SJCRH30 (cell line): ENCODE data around the gene ILK. TPM values are rescaled to one million over a fixed set of nuclear protein-coding genes. Genes with fewer than 3 reads are reported as not detected.

ENCODE experiments used
- DNase-seq, 2 experiments: peaks; one replicate each; pipeline ENCODE4 v3.0.0-alpha.2; 2015 to 2020
- H3K27ac ChIP-seq: fragments of 250-450 bp; sonication (Bioruptor Pico); 2 replicates; pipeline ENCODE4 v1.5.1; 2020; ENCODE audit warnings: mild to moderate bottlenecking, moderate library complexity
- H3K27me3 ChIP-seq: fragments of 250-450 bp; sonication (Bioruptor Pico); 2 replicates; pipeline ENCODE4 v1.5.1; 2020; ENCODE audit warnings: mild to moderate bottlenecking, moderate library complexity
- H3K36me3 ChIP-seq: fragments of 250-450 bp; sonication (Bioruptor Pico); 2 replicates; pipeline ENCODE4 v1.5.1; 2020; ENCODE audit warnings: mild to moderate bottlenecking, moderate library complexity
- H3K4me1 ChIP-seq: fragments of 250-450 bp; sonication (Bioruptor Pico); 2 replicates; pipeline ENCODE4 v1.5.1; 2020; ENCODE audit warnings: mild to moderate bottlenecking, moderate library complexity
- H3K4me3 ChIP-seq: fragments of 250-450 bp; sonication (Bioruptor Pico); 2 replicates; pipeline ENCODE4 v1.5.1; 2020; ENCODE audit warnings: mild to moderate bottlenecking, moderate library complexity
- H3K9me3 ChIP-seq: fragments of 250-450 bp; sonication (Bioruptor Pico); replicated peaks from 2 replicates; pipeline ENCODE4 v1.5.1; 2020; ENCODE audit warnings: mild to moderate bottlenecking, moderate library complexity
- total RNA-seq: library from RNA; depleted of rRNA; stranded (reverse); fragments of >200 nt; shearing (Covaris generic); gene quantifications from 2 replicates; pipeline ENCODE4 v1.2.3, GENCODE V29; 2014; rRNA removed

Gene ILK
- total RNA-seq, result 73.7 and 81.4 TPM in 2 replicates

DNA sequence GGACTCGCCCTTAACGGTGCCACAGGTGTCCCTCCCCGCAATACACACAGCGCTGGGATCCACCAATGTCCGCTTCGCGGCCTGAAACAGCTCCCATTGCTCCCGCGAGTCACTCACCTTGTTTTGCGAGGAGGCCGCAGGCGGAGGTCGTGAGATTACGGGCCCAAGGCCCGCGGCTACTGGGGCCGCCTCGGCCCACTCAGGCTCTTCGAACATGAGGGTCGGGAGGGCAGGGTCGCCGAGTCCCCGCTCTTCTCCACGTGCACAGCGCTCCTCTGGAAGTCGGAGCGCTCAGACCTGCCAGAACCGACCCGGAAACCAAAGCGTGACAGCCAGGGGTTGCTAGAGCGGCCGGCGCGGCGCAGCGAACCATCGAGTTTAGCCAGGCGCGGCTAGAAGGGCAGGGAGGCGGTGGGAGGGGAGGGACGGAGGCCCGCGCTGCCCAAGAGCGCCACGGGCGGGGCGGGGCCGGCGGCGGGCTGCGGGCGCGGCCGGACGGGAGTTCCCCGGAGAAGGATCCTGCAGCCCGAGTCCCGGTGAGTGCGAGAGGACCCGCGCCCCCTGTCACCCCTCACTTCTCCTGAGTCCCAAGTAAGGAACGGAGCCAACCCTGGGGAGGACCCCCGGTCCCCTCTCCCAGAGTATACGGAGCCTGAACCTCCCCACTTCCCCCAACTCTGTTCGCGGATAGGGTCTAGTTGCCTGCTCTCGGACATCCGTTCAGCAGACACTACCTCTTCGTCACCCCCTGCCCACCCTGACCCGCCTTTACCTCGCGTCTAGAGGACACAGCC lies at the start of gene ILK, which contains the start of gene RRP8:
TSS of gene ILK (plus strand) at position 488 of the 794 bp plus-strand sequence. CDS start 498 bp downstream, outside the sequence.
TSS of gene RRP8 (minus strand) at position 330 of the 794 bp plus-strand sequence. CDS start at position 216, 114 bp downstream.
- Histone ChIP-seq H3K27ac (peak within 1 kb of the TSS; percentile 52), H3K36me3 (peaks cover 23% of the 10 kb centered on the region), H3K27me3 (no peaks in the 10 kb centered on the region), H3K4me3 (peak within 1 kb of the TSS; percentile 96), H3K9me3 (no peaks in the 10 kb centered on the region), H3K4me1 (peaks cover 21% of the 10 kb centered on the region)
- peak; percentile 84 to 89 for DNase-seq

DNA sequence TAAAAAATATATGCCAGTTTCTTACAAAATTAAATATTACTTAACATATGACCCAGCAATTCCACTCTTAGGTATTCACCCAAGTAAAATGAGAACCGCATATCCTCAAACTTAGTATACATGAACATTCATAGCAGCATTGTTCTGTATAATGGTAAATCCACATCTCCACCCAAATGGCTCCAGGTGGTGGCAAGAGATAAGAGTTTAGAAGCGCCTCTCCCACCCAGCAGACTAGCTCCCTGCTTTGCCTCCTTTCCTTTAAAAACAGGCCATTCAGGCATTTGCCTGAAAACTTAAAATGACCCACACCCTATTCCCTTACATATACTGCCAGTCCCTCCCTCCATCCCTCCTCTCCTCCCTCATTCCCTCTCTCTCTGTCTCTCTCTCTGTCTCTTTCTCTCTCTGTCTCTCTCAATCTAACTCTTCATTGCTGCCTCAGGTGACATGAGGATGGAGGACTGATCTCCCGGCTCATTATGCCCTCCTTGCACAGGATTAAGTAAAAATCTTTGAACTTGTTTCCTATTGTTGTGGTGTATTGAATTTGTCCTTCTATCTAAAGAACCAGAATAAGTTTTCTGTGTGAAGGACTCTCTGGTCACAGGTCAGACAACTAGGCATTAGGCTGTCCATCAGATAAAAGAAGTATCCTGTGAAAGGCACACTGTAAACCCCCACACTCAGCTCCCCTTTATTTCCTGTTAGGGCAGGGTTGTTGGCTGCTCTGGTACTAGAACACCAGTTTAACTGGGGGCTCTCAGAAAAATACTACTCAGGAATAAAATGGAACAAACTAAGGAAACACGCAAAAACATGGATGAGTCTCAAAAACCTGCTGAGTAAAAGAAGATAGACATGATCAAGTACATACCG lies 48.5 kb upstream of the ILK start:
- Histone ChIP-seq H3K4me3 (no peak overlapping the region), H3K4me1 (no peaks in the 10 kb centered on the region), H3K27me3 (no peaks in the 10 kb centered on the region), H3K36me3 (no peaks in the 10 kb centered on the region), H3K9me3 (no peaks in the 10 kb centered on the region), H3K27ac (no peak overlapping the region)
- DNase-seq, result no peak

DNA sequence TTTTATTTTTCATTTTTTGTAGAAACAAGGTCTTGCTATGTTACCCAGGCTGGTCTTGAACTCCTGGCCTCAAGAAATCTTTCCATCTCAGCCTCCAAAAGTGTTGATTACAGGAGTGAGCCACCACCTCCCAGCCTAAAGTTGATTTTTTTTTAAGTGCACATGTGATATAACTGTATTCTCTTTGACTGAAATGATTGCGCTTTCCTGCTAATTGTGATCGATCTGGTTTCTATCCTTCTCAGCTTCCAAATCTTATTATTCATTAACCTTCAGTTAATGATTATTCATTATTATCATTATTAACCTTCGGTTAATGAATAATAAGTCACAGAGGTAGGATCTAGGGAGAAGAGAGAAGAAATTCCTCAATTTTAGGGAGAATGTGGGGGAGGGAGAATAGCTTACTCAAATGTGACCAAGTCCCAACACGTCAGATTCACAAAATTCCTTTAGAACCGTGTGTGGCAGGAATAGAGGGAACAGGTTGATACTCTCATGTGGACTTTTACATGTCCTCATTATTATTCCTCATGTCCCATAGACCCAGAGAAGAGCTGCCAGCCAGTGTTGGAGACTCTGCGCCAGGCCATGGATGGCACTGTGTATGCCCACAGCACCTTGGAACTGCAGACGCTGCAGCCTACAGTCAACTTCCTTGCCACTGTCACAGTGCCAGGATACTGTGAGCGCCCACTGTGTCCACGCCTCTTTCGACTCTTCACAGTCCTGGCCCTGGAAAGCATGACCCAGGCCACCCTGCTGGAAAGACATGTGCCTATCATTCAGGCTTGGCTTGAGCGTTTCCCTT lies 47.2 kb upstream of the ILK start:
- Histone ChIP-seq H3K27me3 (no peaks in the 10 kb centered on the region), H3K27ac (no peak overlapping the region), H3K4me3 (no peak overlapping the region), H3K36me3 (no peaks in the 10 kb centered on the region), H3K9me3 (no peaks in the 10 kb centered on the region), H3K4me1 (no peaks in the 10 kb centered on the region)
- no peak for DNase-seq

DNA sequence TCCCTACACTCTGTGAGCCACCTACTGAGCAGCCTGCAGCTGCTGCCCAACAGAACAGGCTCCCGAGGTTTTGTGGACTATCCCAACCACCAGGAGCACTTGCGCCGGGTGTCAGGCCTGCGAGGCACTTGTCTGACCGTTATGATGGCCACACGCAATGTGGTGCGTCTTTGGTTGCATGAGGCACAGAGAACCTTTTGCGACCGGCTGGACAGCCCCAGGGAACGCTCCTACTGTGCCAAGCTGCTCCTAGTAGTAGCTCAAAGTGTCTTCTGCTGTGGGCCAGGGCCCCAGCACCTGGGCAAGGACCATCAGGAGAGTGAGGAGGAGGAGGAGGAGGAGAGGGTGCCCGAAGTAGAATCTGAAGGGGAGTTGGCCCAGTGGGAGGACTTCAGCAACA lies 46.5 kb upstream of the ILK start:
- DNase-seq, result no peak
- no peak overlapping the region for H3K4me3 ChIP-seq
- H3K4me1 ChIP-seq, result no peaks in the 10 kb centered on the region

DNA sequence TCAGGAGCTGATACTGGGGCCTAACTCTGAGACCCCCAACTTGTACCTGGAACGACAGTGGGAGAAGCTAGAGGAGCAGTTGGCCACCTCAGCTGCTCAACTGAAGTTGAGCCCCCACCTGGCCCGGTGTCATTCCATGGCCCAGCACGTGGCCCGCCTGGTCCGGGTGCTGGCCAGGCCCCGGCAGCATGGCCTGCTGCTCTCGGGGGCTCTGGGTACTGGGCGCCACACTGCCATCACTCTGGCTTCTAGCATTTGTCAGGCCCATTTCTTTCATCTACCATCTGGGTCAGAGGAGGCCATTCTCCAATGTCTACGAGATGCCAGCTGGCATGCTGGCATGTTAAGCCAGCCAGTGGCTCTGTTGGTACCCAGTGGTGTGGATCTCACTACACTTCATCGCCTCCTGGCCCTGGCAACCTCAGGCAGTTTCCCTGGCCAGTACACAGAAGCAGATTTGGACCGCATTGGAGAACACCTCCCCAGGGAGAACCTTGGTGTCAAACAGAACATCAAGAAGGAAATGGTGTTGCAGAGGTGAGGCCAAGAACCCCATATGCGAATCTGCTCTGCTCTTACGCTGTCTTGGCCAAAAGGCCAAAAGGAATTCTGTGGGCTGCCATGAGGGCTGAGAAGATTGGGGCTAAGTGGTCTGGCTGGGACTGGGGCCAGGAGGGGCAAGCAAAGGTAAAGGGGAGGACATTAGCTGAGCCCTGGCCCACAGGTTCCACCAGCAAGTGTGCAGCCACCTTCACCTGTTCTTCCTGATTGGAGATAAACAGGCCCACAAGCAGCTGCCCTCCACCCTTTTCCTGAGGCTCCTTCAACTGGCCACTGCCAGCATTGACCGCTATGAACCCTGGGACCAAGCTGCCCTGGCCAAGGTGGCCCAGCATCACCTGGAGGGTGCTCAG lies 45.6 kb upstream of the ILK start:
- Histone ChIP-seq H3K36me3 (no peaks in the 10 kb centered on the region), H3K9me3 (no peaks in the 10 kb centered on the region), H3K4me1 (no peaks in the 10 kb centered on the region), H3K27me3 (no peaks in the 10 kb centered on the region), H3K4me3 (no peak overlapping the region), H3K27ac (no peak overlapping the region)
- DNase-seq, result no peak

More for the DNA sequence above, 46.5 kb upstream of the ILK start:
- Histone ChIP-seq H3K9me3 (no peaks in the 10 kb centered on the region), H3K27me3 (no peaks in the 10 kb centered on the region), H3K27ac (no peak overlapping the region), H3K36me3 (no peaks in the 10 kb centered on the region)

DNA sequence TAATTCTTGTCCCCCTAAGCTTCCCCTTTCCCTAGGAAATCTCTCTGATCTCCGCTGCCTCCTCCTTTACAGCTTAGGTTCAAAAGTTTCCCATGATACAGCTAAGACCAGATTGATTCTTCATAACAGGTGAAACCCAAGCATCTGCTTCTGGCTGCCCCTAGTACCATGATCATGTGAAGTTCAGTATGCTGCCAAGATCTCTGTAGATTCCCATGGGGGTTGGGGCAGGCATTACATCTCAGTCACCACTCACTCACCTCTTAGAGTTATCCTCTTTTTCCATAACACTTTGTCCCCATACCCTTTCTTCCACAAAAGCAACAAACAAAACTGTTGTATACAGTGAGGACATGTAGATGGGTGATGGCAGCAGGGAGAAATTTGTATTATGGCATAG lies 44.2 kb upstream of the ILK start:
- no peaks in the 10 kb centered on the region for H3K4me1 ChIP-seq
- DNase-seq, result peak in 1 of 2 experiments; percentile 41
- no peak overlapping the region for H3K27ac ChIP-seq
- no peak overlapping the region for H3K4me3 ChIP-seq
- H3K27me3 ChIP-seq, result no peaks in the 10 kb centered on the region
- H3K9me3 ChIP-seq, result no peaks in the 10 kb centered on the region
- H3K36me3 ChIP-seq, result no peaks in the 10 kb centered on the region

DNA sequence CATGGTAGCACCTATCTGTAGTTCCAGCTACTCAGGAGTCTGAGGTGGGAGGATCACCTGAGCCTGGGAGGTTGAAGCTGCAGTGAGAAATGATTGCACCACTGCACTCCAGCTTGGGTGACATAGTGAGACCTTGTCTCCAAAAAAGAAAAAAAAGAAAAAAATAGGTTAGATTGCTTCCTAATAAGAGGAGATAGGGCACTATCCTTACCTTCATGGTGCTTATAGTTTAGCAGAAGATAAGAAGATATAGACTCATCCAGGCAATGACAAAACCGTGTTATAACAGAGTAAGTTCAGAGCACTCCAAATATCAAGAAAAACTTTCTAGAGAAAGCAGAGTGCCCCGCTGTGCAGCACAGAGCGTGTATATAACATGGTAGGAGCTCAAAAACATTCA lies 42.3 kb upstream of the ILK start:
- no peaks in the 10 kb centered on the region for H3K27me3 ChIP-seq
- no peak for DNase-seq
- no peak overlapping the region for H3K4me3 ChIP-seq
- no peak overlapping the region for H3K27ac ChIP-seq
- H3K4me1 ChIP-seq, result no peaks in the 10 kb centered on the region
- no peaks in the 10 kb centered on the region for H3K36me3 ChIP-seq
- no peaks in the 10 kb centered on the region for H3K9me3 ChIP-seq

DNA sequence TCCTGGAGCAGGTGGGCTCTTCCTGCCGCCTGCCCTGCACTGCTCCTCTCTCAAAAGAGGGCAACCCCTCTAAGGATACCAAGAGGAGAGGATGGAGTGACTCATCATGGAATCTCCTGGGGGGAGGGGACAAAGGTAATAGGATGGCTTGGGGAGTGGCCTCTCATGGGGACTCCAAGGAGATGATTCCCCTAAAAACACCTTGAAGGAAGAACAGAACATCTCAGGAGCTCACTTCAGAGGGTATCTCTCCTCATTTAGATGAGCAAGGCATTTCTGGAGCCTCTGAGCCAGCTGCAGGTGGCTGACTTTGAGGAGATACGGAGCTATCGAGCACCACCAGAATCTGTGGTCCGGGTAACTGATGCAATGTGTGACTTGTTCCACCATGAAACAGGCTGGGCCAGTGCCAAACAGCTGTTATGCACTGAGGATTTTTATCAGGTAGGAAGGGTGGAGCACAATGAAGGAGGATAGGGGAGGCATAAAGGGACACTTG lies 40.4 kb upstream of the ILK start:
- H3K4me1 ChIP-seq, result no peaks in the 10 kb centered on the region
- H3K4me3 ChIP-seq, result no peak overlapping the region
- no peaks in the 10 kb centered on the region for H3K36me3 ChIP-seq
- H3K27me3 ChIP-seq, result no peaks in the 10 kb centered on the region
- H3K27ac ChIP-seq, result no peak overlapping the region
- peak in 1 of 2 experiments; percentile 20 for DNase-seq
- H3K9me3 ChIP-seq, result no peaks in the 10 kb centered on the region

DNA sequence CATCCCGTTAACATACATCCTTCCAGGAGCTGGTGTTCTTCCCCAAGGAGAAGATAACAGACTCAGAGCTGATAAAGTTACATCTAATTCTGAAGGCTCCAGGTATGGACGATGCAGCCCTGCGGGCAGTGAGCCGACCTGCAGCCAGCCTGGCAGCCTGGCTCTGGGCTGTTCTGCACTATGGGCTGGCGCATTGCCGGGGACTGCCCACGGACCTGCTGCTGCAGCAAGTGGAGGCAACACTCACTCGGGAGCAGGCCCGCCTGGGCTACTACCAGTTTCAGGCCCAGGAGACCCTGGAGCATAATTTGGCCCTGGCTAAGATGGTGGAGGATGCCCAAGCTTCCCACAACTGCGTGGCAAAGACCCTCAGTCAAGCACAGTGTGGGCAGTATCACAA lies 39.9 kb upstream of the ILK start:
- H3K4me3 ChIP-seq, result no peak overlapping the region

DNA sequence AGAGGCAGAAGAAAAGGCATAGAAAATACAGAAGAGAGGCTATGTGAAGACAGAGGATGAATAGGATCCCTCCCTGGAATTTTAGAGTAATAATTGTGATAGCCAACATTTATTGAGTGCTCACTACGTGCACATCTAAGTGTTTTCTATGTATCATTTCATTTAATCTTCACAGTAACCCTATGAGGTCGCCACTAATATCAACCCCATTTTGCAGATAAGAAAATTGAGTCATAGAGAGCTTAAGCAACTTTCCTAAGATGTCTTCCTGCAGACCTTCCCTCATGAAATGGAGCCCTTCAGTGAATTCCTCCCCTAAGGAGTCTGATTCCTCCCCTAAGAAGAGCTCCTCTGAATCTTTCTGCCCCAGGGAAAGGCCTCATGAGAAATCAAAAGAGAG lies 38.2 kb upstream of the ILK start:
- no peak for DNase-seq
- no peaks in the 10 kb centered on the region for H3K36me3 ChIP-seq
- H3K9me3 ChIP-seq, result no peaks in the 10 kb centered on the region
- H3K27ac ChIP-seq, result no peak overlapping the region
- no peaks in the 10 kb centered on the region for H3K27me3 ChIP-seq
- H3K4me3 ChIP-seq, result no peak overlapping the region
- H3K4me1 ChIP-seq, result no peaks in the 10 kb centered on the region; the same call in 1 of the 2 replicates

More for the DNA sequence above, 39.9 kb upstream of the ILK start:
- Histone ChIP-seq H3K27ac (no peak overlapping the region), H3K27me3 (no peaks in the 10 kb centered on the region), H3K4me1 (no peaks in the 10 kb centered on the region; the same call in 1 of the 2 replicates), H3K9me3 (no peaks in the 10 kb centered on the region), H3K36me3 (no peaks in the 10 kb centered on the region)
- no peak for DNase-seq

DNA sequence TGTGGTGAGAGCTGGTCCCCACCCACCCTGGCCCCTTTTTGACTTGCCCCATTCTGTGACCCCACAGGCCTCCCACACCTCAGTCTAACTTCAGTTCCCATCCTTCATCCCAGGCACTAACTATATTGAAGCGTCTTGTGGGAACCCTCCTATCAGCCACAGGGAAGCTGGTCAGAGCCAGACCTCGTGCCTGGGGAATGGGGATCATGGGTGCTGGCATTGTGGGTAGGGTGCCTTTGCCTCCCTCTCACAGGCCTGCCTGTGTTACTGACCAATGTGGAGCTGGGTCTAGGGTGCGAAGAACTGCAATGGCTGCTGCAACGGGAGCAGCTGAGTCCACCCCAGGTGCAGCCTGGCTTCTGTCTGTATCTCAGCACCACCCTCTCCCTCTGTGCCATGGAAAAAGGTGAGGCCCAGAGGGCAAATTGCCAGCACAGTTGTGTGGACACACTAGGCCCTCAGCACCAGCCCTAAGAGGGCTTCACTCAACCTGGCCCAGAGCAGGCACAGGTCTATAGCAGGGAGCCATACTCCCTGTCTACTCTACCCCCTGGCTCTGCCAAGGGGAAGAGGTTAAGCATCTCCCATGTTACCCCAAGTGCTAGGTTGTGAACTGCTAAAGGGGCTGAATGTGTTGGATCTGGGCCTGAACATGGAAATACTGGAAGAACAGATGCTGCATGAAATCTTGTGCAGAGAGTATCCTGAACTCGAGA lies 37.4 kb upstream of the ILK start:
- H3K36me3 ChIP-seq, result no peaks in the 10 kb centered on the region; the same call in 1 of the 2 replicates
- H3K9me3 ChIP-seq, result no peaks in the 10 kb centered on the region
- no peaks in the 10 kb centered on the region for H3K27me3 ChIP-seq
- no peak for DNase-seq
- H3K4me1 ChIP-seq, result no peaks in the 10 kb centered on the region; the same call in 1 of the 2 replicates
- no peak overlapping the region for H3K4me3 ChIP-seq
- no peak overlapping the region for H3K27ac ChIP-seq

DNA sequence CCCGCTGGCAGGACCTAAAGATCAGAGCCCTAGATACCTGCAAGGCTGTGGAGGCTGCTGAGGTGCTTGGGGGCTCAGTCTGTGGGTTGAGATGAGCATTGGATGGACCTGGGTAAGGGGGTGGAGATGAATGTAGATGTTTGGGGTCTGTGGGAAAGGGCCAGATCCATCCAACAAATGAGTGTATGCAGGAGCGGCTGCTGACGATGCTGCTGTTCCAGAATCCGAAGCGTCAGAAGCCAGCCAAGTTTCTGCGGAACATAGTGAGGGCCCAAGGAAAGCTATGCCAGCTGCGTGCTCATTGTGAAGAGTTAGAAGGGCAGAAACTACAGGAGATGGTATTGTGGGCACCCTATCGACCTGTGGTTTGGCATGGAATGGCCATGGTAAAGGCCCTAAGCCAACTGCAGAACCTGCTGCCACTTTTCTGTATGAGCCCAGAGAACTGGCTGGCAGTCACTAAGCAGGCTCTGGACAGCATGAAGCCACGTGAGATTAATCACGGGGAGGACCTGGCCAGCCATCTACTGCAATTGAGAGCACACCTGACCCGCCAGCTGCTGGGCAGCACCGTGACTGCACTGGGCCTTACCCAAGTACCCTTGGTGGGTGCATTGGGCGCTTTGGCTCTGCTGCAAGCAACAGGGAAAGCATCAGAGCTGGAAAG lies 36.7 kb upstream of the ILK start:
- Histone ChIP-seq H3K27ac (no peak overlapping the region), H3K9me3 (no peaks in the 10 kb centered on the region), H3K4me3 (no peak overlapping the region), H3K36me3 (no peaks in the 10 kb centered on the region; the same call in 1 of the 2 replicates), H3K4me1 (no peaks in the 10 kb centered on the region; the same call in 1 of the 2 replicates), H3K27me3 (no peaks in the 10 kb centered on the region)
- DNase-seq, result no peak
